GM19395 (cell line): ENCODE data around the gene SLC6A13.
"Not testable (repeated sequence)": the region's sequence is repeated elsewhere in the genome, so short reads cannot be mapped to it uniquely, and the experiment has no call there.

Source experiments
- ATAC-seq: cut with Tn5 transposase; IDR thresholded peaks from one replicate; pipeline ENCODE4 v1.9.1; 2021; ENCODE audit warnings: mild to moderate bottlenecking, moderate library complexity; ENCODE audit not compliant: unreplicated experiment

Gene SLC6A13

GRCh38 chr12:217029-217428, 45.6 kb downstream of the SLC6A13 start:
- ATAC-seq = not testable (repeated sequence)

DNA sequence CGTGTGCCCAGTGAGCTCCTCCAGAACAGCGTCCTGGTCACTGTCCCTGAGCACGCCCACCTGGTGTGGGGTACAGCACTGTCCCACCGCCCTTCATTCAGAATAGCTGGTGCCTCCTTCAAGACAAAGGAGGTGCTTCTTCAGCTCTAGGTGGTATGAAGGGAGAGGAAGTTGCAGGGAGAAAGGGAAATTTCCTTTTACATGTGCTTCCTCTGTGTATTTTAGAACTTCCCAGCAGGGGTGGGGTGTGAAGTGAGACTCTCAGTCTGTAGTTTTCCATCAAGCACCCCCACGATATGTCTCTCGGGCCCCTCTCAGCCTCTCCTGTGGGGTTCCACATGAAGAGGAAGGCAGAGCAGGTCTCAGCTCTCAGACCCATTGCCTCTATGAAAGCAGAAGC, 47.5 kb downstream of the SLC6A13 start:
- no peak for ATAC-seq

- no peak for ATAC-seq
These were observed 48.5 kb downstream of the SLC6A13 start, which contains the start of gene SLC6A12 for GRCh38 chr12:214003-214741. Gene SLC6A12, minus strand, starts transcription at chr12:214157. Its CDS starts 4,171 bp downstream, at chr12:209986.

GRCh38 chr12:213527-213932, 49.1 kb downstream of the SLC6A13 start:
- ATAC-seq = no peak

GRCh38 chr12:212715-213526, 49.7 kb downstream of the SLC6A13 start:
- no peak for ATAC-seq

- no peak for ATAC-seq
These were observed 50.3 kb downstream of the SLC6A13 start for GRCh38 chr12:212415-212714.

- ATAC-seq = no peak
These were observed 50.8 kb downstream of the SLC6A13 start for GRCh38 chr12:211639-212414.

- no peak for ATAC-seq
These were observed 51.5 kb downstream of the SLC6A13 start for GRCh38 chr12:211142-211465.

GRCh38 chr12:210277-211141, 52.1 kb downstream of the SLC6A13 start:
- ATAC-seq = no peak

GRCh38 chr12:209851-210250, 52.8 kb downstream of the SLC6A13 start:
- ATAC-seq = no peak

DNA sequence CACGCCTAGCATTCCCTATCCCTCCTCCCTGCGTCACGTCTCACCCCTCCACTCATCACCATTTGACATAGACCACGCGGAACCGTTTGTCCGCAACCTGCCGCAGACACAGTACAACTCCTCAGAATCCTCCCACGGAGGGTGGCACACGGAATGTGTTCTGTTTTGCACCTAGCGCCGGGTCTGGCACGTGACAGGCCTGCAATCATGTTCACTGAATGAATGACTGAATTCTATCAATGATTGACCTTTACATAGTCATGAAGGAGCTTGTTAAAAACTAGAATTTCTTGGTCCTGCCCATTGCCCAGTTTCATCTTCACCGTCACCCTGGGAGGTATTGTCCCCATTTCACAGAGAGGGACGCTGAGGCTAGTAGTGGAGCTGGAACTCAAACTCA, 53.4 kb downstream of the SLC6A13 start:
- ATAC-seq = no peak

DNA sequence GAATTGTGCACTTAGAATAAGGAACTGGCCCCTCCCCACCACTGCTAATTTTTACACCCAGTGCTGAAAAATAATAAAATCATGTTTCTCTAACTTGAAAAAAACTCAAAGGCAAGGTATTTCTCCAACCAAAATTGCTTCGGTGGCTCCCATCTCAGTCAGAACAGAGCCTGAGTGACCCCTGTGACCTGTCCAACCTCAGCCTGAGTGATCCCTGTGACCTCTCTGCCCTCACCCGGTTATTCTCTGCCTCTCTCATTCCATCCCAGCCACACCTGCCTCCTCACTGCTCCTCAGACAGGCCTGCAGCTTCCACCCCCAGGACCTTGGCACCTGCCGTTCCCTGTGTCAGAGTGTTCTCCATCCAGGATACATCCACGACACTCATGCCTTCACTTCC, 53.8 kb downstream of the SLC6A13 start:
- no peak for ATAC-seq

DNA sequence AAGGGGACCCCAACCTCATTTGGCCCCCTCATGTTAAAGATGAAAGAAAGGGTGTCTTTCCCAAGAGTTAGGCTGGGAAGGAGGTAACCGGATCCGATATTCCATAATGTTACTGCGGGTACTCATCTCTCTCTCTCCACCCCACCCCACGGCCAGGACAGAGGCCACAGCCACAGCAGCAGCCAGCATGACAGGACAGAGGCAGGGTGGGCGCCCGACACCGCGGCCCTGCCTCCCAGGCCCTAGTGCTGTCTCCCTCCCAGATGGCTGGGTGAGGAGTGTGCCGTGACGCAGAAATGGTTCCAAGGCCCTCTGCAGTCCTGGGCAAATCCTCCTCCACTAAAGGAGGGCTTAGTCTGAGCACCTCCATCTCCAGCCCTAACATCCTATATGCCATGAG, 54.8 kb downstream of the SLC6A13 start:
- ATAC-seq = no peak

GRCh38 chr12:206746-207440, 55.7 kb downstream of the SLC6A13 start:
- ATAC-seq = no peak

DNA sequence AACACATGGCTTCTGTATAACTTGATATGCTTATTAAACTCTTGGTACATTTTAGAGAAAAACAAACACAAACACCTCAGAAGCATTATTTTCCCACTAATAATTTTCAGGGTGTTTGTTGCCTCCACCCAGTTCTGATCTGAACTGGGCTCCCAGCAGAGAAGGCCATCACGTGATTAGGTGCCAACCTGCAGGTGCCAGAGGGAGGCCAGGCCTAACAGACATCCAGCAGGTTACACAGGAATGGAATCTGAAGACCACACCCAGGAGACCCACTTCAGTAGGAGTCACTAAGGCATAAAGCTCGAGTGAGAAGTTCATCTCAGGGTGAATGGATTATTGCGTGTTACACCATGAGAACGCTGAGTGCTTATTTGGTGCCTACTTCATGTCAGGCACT, 57.6 kb downstream of the SLC6A13 start:
- no peak for ATAC-seq

DNA sequence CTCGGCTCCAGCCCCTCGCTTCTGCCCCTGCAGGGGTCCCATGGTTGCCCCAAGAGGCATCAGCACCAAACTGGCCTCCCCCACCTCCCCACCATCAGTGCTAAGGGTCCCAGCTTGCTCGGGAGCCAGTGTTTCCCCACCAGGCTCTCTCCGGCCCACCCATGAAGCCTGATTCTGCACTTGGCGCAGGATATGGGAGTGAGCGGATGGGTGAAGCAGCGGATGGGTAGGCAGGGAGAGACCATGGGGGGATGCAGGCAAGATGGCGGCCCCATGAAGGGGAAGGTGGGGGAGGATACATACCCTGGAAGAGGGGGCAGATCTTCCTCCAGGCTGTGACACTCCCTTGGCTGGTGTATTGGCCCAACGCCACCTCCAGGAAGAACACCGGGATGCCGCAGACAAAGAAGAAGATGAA, 58.4 kb downstream of the SLC6A13 start:
- ATAC-seq = no peak

DNA sequence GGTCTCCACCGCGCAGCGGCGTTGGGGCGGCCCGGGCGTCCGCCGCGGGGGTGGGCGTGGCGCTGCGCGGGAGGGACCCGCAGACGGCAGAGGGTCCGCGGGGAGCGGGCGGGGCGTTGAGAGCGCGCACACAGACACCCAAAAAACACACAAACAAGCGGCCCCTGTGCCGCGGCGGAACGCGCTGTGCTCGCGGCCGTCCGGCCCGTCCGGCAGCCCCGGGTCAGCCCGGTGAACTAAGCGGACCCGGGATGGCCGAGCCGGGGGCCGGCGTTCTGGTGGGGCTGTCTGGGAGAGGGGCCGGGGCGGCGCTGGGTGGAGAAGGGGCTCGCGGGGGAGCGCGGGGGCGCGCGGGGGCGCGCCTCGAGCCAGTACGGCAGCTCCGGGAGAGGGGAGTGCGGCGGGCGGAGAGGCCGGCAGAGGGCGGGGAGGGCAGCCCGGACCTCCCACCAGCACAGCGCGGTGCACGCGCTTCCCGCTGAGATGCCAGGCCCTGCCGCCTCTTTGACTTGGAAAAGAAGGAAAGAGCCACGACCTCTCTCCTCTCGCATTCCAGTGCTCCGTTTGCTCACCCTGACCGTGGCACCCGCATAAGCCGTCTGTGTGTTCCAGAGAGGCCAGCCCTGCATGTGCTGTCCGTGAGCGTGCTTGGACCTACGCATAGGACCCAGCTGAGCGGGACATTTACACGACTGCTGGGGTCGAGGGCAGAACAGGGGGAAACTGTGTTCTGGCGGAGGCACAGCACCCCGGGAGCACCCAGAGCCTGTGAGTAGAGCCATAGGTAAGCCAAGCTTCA, 59.0 kb downstream of the SLC6A13 start:
- no peak for ATAC-seq

DNA sequence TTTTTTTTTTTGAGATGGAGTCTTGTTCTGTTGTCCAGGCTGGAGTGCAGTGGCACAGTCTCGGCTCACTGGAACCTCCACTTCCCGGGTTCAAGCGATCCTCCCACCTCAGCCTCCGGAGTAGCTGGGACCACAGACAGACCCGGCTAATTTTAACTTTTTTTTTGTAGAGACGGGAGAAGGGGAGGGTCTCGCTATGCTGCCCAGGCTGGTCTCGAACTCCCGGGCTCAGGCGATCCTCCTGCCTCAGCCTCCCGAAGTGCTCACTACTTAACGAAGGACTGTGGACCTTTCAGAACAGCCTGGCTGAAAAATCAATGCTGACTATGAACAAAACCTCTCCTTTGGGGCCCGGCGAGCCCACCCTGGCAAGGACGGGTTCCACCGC, 59.6 kb downstream of the SLC6A13 start:
- ATAC-seq = no peak

DNA sequence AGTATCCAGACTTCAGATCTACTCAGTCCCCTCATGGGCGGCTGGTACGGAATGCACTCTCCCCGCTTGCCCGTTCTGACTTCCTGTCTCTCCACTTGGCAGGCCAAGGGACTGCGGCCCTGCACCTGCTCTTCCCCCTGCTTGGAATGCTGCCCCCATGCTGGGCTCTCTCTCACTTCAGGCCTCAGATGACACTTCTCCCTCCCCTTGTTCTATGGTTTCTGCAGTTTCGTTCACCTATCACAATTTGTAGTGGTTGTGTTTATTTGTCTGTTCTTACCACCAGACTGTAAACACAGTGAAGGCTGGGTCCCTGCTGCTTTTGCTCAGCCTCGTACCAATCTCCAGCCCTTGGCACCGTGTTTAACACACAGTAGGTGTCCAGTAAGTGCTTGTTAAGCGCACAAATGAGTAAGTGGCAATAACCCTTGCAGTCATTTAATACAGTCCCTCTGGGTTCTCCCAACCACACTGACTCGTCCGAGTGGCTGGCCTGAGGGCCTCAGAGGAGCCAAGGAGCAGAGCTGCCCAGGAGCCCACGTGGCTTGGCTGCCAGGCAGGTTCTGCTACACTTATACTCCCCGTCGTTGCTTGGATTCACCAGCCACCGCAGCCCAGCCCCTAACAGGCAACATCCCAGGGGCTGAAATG, 60.4 kb downstream of the SLC6A13 start:
- ATAC-seq = no peak
